ENCODE measurements around the gene HTR2C.
"Not testable (repeated sequence)": the region's sequence is repeated elsewhere in the genome, so short reads cannot be mapped to it uniquely, and the experiment has no call there.

HTR2C gene

GRCh38 chrX:114583646-114584374, at the start of gene HTR2C:
HTR2C (plus strand) TSS chrX:114584086; CDS start chrX:114726937, 142,851 bp downstream.
- DNase-seq, result no peak

GRCh38 chrX:114580336-114580735, 3.5 kb upstream of the HTR2C start:
- no peak for DNase-seq

GRCh38 chrX:114581528-114582263, 2.2 kb upstream of the HTR2C start:
- DNase-seq, result no peak

GRCh38 chrX:114582264-114582632, 1.6 kb upstream of the HTR2C start:
- DNase-seq, result no peak

GRCh38 chrX:114582698-114583395, 1.0 kb upstream of the HTR2C start:
- DNase-seq, result no peak

GRCh38 chrX:114584375-114584943, 573 bp downstream of the HTR2C start:
- no peak for DNase-seq

- DNase-seq, result no peak
These were observed 1.3 kb downstream of the HTR2C start for GRCh38 chrX:114584983-114585842.

GRCh38 chrX:114591121-114591520, 7.2 kb downstream of the HTR2C start:
- no peak for DNase-seq

- DNase-seq, result no peak
These were observed 15.4 kb downstream of the HTR2C start for GRCh38 chrX:114599305-114599704.

GRCh38 chrX:114599911-114600310, 16.0 kb downstream of the HTR2C start:
- DNase-seq, result no peak

- DNase-seq, result not testable (repeated sequence)
These were observed 22.7 kb downstream of the HTR2C start for GRCh38 chrX:114606619-114607018.

GRCh38 chrX:114611018-114611619, 27.2 kb downstream of the HTR2C start:
- DNase-seq, result peak in 1 of 2 experiments; percentile 7

GRCh38 chrX:114615765-114616164, 31.9 kb downstream of the HTR2C start:
- no peak for DNase-seq

- no peak for DNase-seq
These were observed 36.0 kb downstream of the HTR2C start for GRCh38 chrX:114619874-114620273.

GRCh38 chrX:114626323-114626722, 42.4 kb downstream of the HTR2C start:
- peak in 1 of 2 experiments; percentile 4 for DNase-seq

- no peak for DNase-seq
These were observed 52.1 kb downstream of the HTR2C start for GRCh38 chrX:114635986-114636385.

GRCh38 chrX:114650351-114650750, 66.5 kb downstream of the HTR2C start:
- DNase-seq, result no peak

- DNase-seq, result no peak
These were observed 91.5 kb downstream of the HTR2C start for GRCh38 chrX:114675365-114675764.

- DNase-seq, result not testable (repeated sequence)
These were observed 116.6 kb downstream of the HTR2C start for GRCh38 chrX:114700533-114700932.

- DNase-seq, result no peak
These were observed 125.5 kb downstream of the HTR2C start for GRCh38 chrX:114709406-114709805.

- no peak for DNase-seq
These were observed 126.7 kb downstream of the HTR2C start for GRCh38 chrX:114710571-114710970.

GRCh38 chrX:114712466-114712865, 128.6 kb downstream of the HTR2C start:
- no peak for DNase-seq

Measured in SHP77 (cell line).